ENCODE results near the gene HSF4.

Gene HSF4

GRCh38 chr16:67204076-67204475, 39.5 kb downstream of the HSF4 start:
- Histone ChIP-seq H3K27ac (no peak overlapping the region), H3K36me3 (peaks cover 42% of the 10 kb centered on the region), H3K9me3 (ENCODE audit: severe bottlenecking) (no peaks in the 10 kb centered on the region), H3K27me3 (ENCODE audit: insufficient read depth, low read depth, severe bottlenecking) (no peaks in the 10 kb centered on the region), H3K4me3 (ENCODE audit: low read depth, low read length) (no peak overlapping the region)
- no peak for TF ChIP-seq CTCF (IDR thresholded peaks at IDR 0.05; ENCODE audit: low read depth, low read length)
- no peak for DNase-seq

- Histone ChIP-seq H3K27me3 (ENCODE audit: insufficient read depth, low read depth, severe bottlenecking) (no peaks in the 10 kb centered on the region), H3K27ac (peak overlapping the region; percentile 59; the same call in 1 of the 2 replicates), H3K9me3 (ENCODE audit: severe bottlenecking) (no peaks in the 10 kb centered on the region), H3K4me3 (ENCODE audit: low read depth, low read length) (no peak overlapping the region), H3K36me3 (peaks cover 33% of the 10 kb centered on the region)
- no peak for DNase-seq
- TF ChIP-seq CTCF (IDR thresholded peaks at IDR 0.05; ENCODE audit: low read depth, low read length) = no peak
Measured at GRCh38 chr16:67206129-67206837, 41.7 kb downstream of the HSF4 start.

DNA sequence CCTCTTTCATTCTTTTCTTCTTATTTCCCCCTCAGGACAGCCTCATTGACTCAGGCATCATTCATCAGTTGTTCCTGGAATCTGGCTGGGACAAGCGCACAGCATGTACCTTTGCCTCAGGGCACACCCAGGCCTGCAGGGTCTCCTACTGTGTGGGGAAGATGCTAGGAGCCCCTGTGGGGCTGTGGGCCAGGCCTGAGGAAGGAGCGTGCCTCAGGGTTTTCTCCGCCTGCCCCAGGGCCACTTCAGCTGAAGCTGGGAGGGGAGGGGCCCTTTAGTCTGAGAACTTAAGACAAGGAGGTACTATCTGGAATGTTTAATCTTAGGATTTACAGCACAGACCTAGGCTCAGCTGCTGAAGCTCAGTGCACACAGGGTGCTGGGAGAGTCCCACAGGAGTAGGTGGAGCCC, 42.3 kb downstream of the HSF4 start:
- peak; percentile 77 for DNase-seq
- TF ChIP-seq CTCF (IDR thresholded peaks at IDR 0.05; ENCODE audit: low read depth, low read length) = no peak
- H3K4me3 ChIP-seq (ENCODE audit: low read depth, low read length) = no peak overlapping the region
- H3K36me3 ChIP-seq = peaks cover 27% of the 10 kb centered on the region
- H3K9me3 ChIP-seq (ENCODE audit: severe bottlenecking) = no peaks in the 10 kb centered on the region
- peak overlapping the region; percentile 59 for H3K27ac ChIP-seq
- no peaks in the 10 kb centered on the region for H3K27me3 ChIP-seq (ENCODE audit: insufficient read depth, low read depth, severe bottlenecking)

GRCh38 chr16:67207249-67208091, 42.9 kb downstream of the HSF4 start:
- Histone ChIP-seq H3K27ac (peak overlapping the region; percentile 59), H3K4me3 (ENCODE audit: low read depth, low read length) (peak overlapping the region; percentile 4; the same call in 1 of the 2 replicates), H3K36me3 (peaks cover 21% of the 10 kb centered on the region), H3K9me3 (ENCODE audit: severe bottlenecking) (no peaks in the 10 kb centered on the region), H3K27me3 (ENCODE audit: insufficient read depth, low read depth, severe bottlenecking) (no peaks in the 10 kb centered on the region)
- DNase-seq = no peak
- TF ChIP-seq CTCF (IDR thresholded peaks at IDR 0.05; ENCODE audit: low read depth, low read length) = no peak

- Histone ChIP-seq H3K36me3 (peaks cover 13% of the 10 kb centered on the region), H3K9me3 (ENCODE audit: severe bottlenecking) (no peaks in the 10 kb centered on the region), H3K4me3 (ENCODE audit: low read depth, low read length) (no peak overlapping the region), H3K27me3 (ENCODE audit: insufficient read depth, low read depth, severe bottlenecking) (no peaks in the 10 kb centered on the region), H3K27ac (no peak overlapping the region)
- no peak for DNase-seq
- TF ChIP-seq CTCF (IDR thresholded peaks at IDR 0.05; ENCODE audit: low read depth, low read length) = no peak
Measured at GRCh38 chr16:67208154-67208896, 43.8 kb downstream of the HSF4 start.

Measured in WERI-Rb-1 (cell line).